Occipital lobe (tissue), 2 donors: Measurements from ENCODE around the gene COQ5. TPM values are rescaled to one million over a fixed set of nuclear protein-coding genes. Genes with fewer than 3 reads are reported as not detected.

Experiments used
- DNase-seq: peaks from one replicate; lab custom pipeline; 2025; lab: John Stamatoyannopoulos, UW
- total RNA-seq: library from RNA; depleted of rRNA; stranded (reverse); fragments of >200 nt; gene quantifications from one replicate; pipeline ENCODE4 v1.2.3, GENCODE V29; 2014

COQ5 gene
- total RNA-seq, 1 donor from 2014 or later = 20.6 TPM

DNA sequence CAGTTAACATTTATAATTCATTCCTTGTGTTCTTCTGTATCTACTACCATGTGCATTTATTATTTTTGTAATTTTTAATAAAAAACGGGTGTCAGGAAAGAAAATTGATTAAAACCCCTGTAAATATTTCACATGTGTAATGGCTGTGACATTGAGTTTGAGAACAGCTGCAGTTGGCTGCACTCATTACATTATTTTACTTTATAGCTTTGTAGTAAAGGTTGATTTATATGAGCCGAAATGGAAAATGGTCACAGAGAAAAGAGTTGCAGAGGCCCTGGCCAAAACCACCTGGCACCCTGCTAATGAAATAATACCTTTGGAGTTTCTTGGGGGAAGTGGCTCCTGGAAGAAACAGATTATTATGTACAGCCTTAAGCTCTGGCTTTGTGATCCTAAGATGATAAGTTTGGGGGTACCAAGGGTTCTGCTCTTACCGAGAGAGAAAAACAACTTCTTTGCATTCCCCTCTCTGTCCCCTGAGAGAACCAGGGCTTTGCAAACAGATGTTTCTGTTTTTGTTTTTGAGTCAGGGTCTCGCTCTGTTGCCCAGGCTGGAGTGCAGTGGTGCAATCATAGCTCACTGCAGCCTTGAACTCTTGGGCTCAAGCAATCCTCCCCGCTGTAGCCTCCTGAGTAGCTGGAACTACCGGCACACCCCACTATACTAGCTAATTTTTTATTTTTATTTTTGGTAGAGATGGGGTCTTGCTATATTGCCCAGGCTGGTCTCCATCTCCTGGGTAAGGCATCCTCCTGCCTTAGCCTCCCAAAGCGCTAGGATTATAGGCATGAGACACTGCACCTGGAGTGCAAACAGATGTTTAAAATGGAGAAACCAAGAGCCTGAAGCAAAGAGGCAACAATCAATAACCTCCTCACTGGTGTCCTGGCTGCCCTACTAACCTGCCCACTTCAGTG is 42.7 kb downstream of the COQ5 start:
- no peak for DNase-seq

GRCh38 chr12:120483621-120484020 is 45.3 kb downstream of the COQ5 start:
- no peak for DNase-seq

DNA sequence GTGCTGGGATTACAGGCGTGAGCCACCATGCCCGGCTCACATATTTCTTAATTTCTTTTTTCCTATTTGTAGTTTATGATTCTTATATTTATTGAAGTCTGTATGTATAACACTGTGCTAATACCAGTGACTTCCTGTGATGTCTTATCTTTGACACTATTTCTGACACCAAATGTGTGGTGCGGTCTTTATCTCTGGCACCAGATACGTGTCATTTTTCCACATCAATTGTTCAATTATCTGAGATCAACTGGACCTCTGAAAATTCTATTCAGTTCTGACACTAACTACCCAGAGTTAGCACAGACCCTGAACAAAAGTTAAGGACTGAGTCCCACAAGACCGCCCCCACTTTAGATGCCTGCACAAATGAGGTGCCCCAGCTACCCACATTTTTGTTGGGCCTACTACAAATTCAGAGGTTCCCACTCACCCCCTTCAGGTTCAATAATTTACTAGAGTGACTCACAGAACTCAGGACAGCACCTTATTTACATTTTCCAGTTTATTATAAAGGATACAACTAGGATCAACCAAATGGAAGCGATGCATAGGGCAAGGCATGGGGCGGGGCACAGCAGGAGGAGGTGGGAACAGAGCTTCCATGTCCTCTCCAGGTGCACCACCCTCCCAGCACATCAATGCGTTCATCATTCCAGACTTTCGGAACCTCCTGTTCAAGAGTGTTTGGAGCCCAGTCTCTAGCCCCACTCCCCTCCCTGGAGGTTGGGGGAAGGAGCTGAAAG is 47.8 kb downstream of the COQ5 start:
- DNase-seq = no peak

DNA sequence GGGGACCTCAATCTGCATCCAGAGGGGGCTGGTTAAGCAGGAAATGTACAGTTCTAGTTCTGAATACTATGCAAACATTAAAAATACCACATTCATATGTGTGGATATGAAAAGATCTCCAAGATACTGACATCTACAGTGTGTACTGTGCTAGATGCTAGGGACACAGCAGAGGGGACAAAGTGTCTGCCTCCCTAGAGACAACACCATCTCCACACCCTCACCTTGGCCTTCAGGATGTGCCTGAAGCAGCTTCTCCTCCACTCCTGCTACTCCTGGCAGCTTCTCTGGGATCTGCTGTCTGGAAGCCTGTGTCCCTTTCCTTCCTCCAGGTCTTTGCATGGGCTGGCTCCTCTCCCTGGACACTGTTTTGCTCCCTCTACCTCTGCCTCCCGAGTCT is 48.7 kb downstream of the COQ5 start:
- DNase-seq = no peak

DNA sequence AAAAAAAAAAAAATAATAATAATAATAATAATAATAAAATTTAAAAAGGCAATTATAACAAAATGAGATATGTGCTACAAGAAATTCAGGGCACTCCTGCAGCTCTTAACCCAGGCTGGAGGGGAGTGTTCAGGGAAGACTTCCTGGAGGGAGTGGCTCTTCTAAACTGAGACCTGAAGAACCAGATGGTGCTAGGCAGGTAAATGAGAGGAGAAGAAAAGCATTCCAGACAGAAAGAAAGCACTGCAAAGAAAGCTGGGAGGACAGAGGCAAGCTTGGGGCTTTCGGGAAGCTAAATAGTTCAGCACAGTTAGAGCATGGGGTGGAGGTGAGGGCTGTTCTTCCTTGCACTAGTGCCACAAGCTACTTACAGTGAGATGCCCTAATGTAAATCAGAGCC is 49.5 kb downstream of the COQ5 start:
- no peak for DNase-seq

DNA sequence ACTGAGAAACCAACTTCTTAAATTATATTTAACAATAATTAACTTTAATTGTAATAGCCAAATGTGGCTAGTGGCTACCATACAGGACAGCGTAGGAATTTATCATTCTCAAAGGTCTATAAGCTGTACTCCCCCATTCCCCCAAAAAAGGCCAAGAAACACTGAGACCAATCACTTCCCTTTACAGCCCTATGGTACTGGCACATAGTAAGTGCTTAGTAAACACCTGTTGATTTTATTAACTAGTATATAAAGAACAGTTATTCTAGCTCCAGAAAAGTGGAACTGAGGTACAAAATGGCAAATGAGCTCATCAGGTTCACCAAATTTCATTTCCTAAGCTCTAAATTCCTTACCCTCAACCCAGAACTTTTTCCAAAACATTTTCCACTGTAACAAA is 53.3 kb downstream of the COQ5 start:
- DNase-seq = no peak

GRCh38 chr12:120474616-120474960 is 54.4 kb downstream of the COQ5 start:
- peak; percentile 52 for DNase-seq

- DNase-seq = no peak
Observed at GRCh38 chr12:120473807-120474615, 54.9 kb downstream of the COQ5 start.

DNA sequence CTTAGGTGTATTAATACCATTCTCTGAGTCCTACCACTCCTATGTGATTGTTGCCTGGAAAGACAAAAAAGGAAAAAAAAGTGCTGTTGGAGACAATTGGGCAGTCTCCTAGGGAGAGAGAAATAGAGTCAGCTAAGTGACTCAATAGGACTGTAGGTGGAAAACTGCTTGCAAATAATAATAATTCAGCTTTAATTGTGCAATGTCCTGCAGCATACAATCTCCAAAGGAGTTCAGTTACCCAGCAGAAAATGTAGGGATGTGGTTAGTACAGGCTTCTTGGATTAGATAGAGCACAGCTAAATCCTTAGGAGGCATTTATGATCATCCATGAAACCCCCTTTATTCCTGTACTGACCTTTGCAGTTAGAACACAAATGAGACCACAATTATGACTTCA is 56.4 kb downstream of the COQ5 start:
- no peak for DNase-seq

DNA sequence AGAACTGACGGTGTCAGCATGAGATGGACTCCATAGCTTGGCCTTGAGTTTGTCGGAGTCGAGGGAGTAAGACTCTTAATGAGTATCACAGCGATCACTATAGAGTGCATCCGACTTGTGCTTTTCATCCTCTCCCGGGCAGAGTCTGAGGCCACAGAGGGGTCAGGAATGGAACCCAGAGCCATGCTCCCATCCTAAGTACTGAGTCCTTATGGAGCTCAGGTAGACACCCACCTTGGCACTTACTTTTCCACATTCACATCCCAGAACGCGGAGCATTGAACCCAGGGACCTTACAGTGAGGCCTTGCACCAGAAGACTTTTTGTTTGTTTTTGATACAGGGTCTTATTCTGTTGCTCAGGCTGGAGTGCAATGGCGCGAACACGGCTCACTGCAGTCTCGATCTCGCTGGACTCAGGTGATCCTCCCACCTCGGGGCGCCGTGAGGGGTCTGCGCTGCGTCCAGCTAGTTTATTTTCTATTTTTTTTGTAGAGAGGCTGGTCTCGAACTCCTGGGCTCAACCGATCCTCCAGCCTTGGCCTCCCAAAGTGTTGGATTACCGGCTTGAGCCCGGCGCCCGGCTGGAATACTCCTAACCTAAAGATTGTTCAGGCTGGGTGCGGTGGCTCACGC is 58.7 kb downstream of the COQ5 start:
- no peak for DNase-seq

- peak; percentile 93 for DNase-seq
Observed at GRCh38 chr12:120469450-120470149, 59.4 kb downstream of the COQ5 start, which contains the start of gene SRSF9. Gene SRSF9 (minus strand): TSS chr12:120469748. CDS start chr12:120469609, 139 bp downstream.

- DNase-seq = no peak
Observed at GRCh38 chr12:120468821-120469449, 60.0 kb downstream of the COQ5 start.

- no peak for DNase-seq
Observed at GRCh38 chr12:120468325-120468820, 60.6 kb downstream of the COQ5 start.

GRCh38 chr12:120467439-120467838 is 61.5 kb downstream of the COQ5 start:
- no peak for DNase-seq

- DNase-seq = no peak
Observed at GRCh38 chr12:120466560-120467315, 62.2 kb downstream of the COQ5 start.

DNA sequence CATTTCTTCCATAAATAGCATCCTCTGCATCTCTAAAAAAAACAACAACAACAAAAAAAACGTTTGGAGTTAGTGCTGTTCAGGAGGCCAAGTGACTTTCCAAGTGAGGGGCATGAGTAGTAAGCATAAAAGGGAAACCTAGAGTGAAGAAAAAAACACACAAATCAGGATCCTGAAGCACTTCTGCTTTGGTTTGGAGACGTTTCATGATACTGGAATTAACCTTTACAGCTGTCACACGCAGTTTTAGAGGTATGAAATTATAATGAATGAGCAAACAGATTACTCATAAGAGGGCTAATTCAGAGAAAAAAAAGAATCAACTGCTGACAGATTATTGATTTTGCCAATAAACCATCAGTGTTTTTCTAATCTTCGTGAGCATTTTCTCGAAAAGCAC is 63.2 kb downstream of the COQ5 start:
- DNase-seq = no peak

GRCh38 chr12:120463712-120464111 is 65.2 kb downstream of the COQ5 start:
- no peak for DNase-seq

DNA sequence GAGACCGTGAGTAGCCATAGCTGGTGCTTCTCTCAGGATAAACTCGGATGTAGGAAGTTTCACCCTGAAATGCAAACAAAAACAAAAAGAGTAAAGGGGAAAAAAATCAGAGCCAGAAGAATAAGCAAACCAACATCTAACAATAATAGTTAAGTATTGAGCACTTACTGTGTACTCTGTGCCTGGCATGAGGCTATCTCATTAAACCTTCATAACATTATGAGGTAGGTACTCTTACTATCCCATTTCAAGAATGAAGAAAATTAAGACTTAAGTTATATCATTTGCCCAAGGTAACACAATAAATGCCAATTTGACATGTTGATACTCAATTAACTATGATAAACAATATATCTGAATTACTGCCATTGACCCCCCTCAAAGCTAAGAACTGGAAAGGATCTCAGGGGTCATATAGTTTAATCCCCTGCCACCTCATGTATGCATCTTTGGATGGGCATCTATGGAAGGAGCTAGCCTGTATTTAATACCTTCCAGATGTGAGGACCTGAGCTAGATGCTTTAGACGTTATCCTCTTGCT is 66.8 kb downstream of the COQ5 start:
- no peak for DNase-seq

- DNase-seq = no peak
Observed at GRCh38 chr12:120460157-120460556, 68.8 kb downstream of the COQ5 start.
